PC-3 (cell line): ENCODE results near the gene U2SURP. TPM values are rescaled to one million over a fixed set of nuclear protein-coding genes. Genes with fewer than 3 reads are reported as not detected.
A peak's percentile ranks its signal among the peaks of the same experiment; 100 is the strongest.

Experiments
- ATAC-seq: fragments of 200-7000 bp; cut with Tn5 transposase; 2 replicates; pipeline ENCODE4 v1.9.1; 2020; ENCODE audit warnings: mild to moderate bottlenecking, moderate library complexity
- BruUV-seq: library from RNA; stranded (reverse); fragments of 400-500 nt; replicated peaks from 2 replicates; lab custom pipeline; 2021; lab: Mats Ljungman, UMichigan
- CTCF ChIA-PET: fragments of 300-600 bp; sonication (Branson Sonifier 250); formaldehyde crosslinking; loops from one replicate; lab custom pipeline; 2022; ENCODE audit warnings: antibody characterized with exemption; lab: Charles Lee
- POLR2A ChIA-PET: fragments of 300-600 bp; sonication (Branson Sonifier 250); formaldehyde crosslinking; loops from one replicate; lab custom pipeline; 2022; ENCODE audit warnings: antibody characterized with exemption; ENCODE audit not compliant: unreplicated experiment; lab: Charles Lee
- DNase-seq: peaks from one replicate; pipeline ENCODE4 v3.0.0-alpha.2; 2015
- H2AFZ ChIP-seq: fragments of 300-600 bp; sonication (generic); 2 replicates; pipeline ENCODE4 v1.6.0; 2016; ENCODE audit warnings: antibody characterized with exemption, low read length
- H3F3A ChIP-seq: fragments of 300-600 bp; sonication (generic); one replicate; pipeline ENCODE4 v1.6.0; 2017; ENCODE audit warnings: antibody characterized with exemption, low read length, control low read depth, mild to moderate bottlenecking; ENCODE audit not compliant: unreplicated experiment
- H3K27ac ChIP-seq: fragments of 300-600 bp; sonication (generic); 2 replicates; pipeline ENCODE4 v1.5.1; 2016; ENCODE audit warnings: mild to moderate bottlenecking, low read length
- H3K27me3 ChIP-seq: fragments of 300-600 bp; sonication (generic); 2 replicates; pipeline ENCODE4 v1.6.1; 2016; ENCODE audit warnings: low read length, mixed read lengths
- H3K36me3 ChIP-seq: fragments of 300-600 bp; sonication (generic); 2 replicates; pipeline ENCODE4 v1.6.1; 2016; ENCODE audit warnings: low read depth, mixed run types, low read length, mixed read lengths
- H3K4me1 ChIP-seq: fragments of 300-600 bp; sonication (generic); 2 replicates; pipeline ENCODE4 v1.5.1; 2016; ENCODE audit warnings: low read length; ENCODE audit not compliant: insufficient read depth
- H3K4me2 ChIP-seq: fragments of 300-600 bp; sonication (generic); 2 replicates; pipeline ENCODE4 v1.6.0; 2016; ENCODE audit warnings: low read length
- H3K4me3 ChIP-seq: fragments of 300-600 bp; sonication (generic); 2 replicates; pipeline ENCODE4 v1.5.1; 2016; ENCODE audit warnings: mild to moderate bottlenecking, low read length, mixed read lengths
- H3K79me2 ChIP-seq: fragments of 300-600 bp; sonication (generic); 2 replicates; pipeline ENCODE4 v1.6.1; 2017; ENCODE audit warnings: low read length, mixed read lengths
- H3K9ac ChIP-seq: fragments of 300-600 bp; sonication (generic); 2 replicates; pipeline ENCODE4 v1.6.0; 2016; ENCODE audit warnings: mild to moderate bottlenecking, low read length
- H3K9me2 ChIP-seq: fragments of 300-600 bp; sonication (generic); replicated peaks from 2 replicates; pipeline ENCODE4 v1.6.1; 2016; ENCODE audit warnings: mixed run types, low read length, mixed read lengths
- H3K9me3 ChIP-seq: fragments of 300-600 bp; sonication (generic); 2 replicates; pipeline ENCODE4 v1.6.1; 2016; ENCODE audit warnings: low read length, mixed read lengths
- H4K20me1 ChIP-seq: fragments of 300-600 bp; sonication (generic); 2 replicates; pipeline ENCODE4 v1.6.1; 2016; ENCODE audit warnings: low read length, mixed read lengths
- CTCF ChIP-seq: fragments of 300-600 bp; sonication (generic); conservative IDR thresholded peaks from 2 replicates; pipeline ENCODE4 v1.5.1; 2017; ENCODE audit warnings: antibody characterized with exemption, low read depth, mild to moderate bottlenecking, low read length
- EZH2 ChIP-seq: fragments of 300-600 bp; sonication (generic); IDR thresholded peaks from one replicate; pipeline ENCODE4 v1.6.1; 2017; ENCODE audit warnings: antibody characterized with exemption, mild to moderate bottlenecking, low read length; ENCODE audit not compliant: unreplicated experiment
- EZH2phosphoT487 ChIP-seq: fragments of 300-600 bp; sonication (generic); IDR thresholded peaks from 2 replicates; pipeline ENCODE4 v1.6.1; 2018; ENCODE audit warnings: mild to moderate bottlenecking, antibody characterized with exemption, low read length, borderline replicate concordance
- intact Hi-C: fragments of 100-400 bp; cut with micrococcal nuclease; formaldehyde crosslinking; loops from 2 replicates; pipeline ENCODE4 v1.9.0; 2023
- total RNA-seq: library from RNA; depleted of rRNA; stranded (reverse); fragments of >200 nt; gene quantifications from 2 replicates; pipeline ENCODE4 v1.2.3, GENCODE V29; 2014

U2SURP gene
- total RNA-seq, 1 experiment from 2014 or later, result 81.1 TPM

DNA sequence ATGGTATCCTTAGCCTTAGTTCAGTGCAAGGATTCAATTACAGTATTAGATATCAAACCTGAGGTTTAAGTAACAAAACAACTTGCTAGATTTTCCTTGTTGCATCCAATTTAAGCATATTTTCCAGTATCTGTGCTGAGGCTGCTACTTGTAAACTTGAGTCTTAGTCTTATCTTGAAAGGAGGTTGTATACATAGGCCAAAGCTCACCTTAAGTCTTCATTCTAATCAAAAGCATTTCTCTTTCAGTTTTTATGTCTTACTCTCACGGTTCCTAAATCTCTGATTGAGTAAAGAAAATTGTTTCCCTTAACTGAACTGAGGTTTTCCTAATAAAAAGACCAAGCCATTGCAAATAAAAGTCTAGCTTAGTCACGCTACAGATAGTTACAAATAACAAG lies 52.6 kb downstream of the U2SURP start:
- no TSS peak for BruUV-seq
- no peak overlapping the region for H3K27ac ChIP-seq
- no peaks in the 10 kb centered on the region for H3K9me3 ChIP-seq
- no peaks in the 10 kb centered on the region for H3F3A ChIP-seq
- no peaks in the 10 kb centered on the region for H3K27me3 ChIP-seq
- H3K4me3 ChIP-seq, result no peak overlapping the region
- H3K79me2 ChIP-seq, result no peaks in the 10 kb centered on the region
- peaks cover 43% of the 10 kb centered on the region for H3K36me3 ChIP-seq
- ChIA-PET POLR2A (no interaction called here), CTCF (no interaction called here)
- intact Hi-C loops, result no loop called here
- no peak overlapping the region for H3K9ac ChIP-seq
- H3K9me2 ChIP-seq, result no peaks in the 10 kb centered on the region
- no peaks in the 10 kb centered on the region for H3K4me1 ChIP-seq
- TF ChIP-seq EZH2phosphoT487 (no peak), EZH2 (no peak), CTCF (no peak)
- no peak for ATAC-seq
- no peak overlapping the region for H2AFZ ChIP-seq
- no peak for DNase-seq
- H3K4me2 ChIP-seq, result no peak overlapping the region
- no peaks in the 10 kb centered on the region for H4K20me1 ChIP-seq

DNA sequence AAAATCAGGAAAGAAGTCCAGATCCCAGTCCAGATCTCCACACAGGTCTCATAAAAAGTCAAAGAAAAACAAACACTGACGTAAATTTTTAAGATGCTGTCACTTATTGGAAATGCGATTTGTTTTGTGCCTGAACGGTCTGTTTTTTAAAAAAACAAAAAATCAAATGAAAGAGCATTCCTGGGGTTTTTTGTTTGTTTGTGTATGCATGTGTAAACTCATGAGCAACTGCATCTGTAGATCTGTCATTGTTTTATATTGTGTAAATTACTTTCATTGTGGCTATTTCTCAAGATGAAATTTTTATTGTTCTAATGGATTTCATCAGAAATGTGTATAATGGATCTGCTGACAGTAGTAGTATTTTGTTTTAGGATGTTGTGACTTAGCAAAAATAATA lies 55.0 kb downstream of the U2SURP start:
- TF ChIP-seq EZH2phosphoT487 (no peak), CTCF (no peak), EZH2 (no peak)
- no peak overlapping the region for H3K4me2 ChIP-seq
- CTCF ChIA-PET, result no interaction called here
- no peak overlapping the region for H3K27ac ChIP-seq
- intact Hi-C loops, result no loop called here
- peaks cover 44% of the 10 kb centered on the region for H3K36me3 ChIP-seq
- H3K4me1 ChIP-seq, result no peaks in the 10 kb centered on the region
- H2AFZ ChIP-seq, result no peak overlapping the region
- H3K27me3 ChIP-seq, result no peaks in the 10 kb centered on the region
- H3K9me2 ChIP-seq, result no peaks in the 10 kb centered on the region
- no peaks in the 10 kb centered on the region for H3K79me2 ChIP-seq
- H3K9ac ChIP-seq, result no peak overlapping the region
- DNase-seq, result no peak
- H3K4me3 ChIP-seq, result no peak overlapping the region
- H4K20me1 ChIP-seq, result no peaks in the 10 kb centered on the region
- no peaks in the 10 kb centered on the region for H3K9me3 ChIP-seq
- H3F3A ChIP-seq, result no peaks in the 10 kb centered on the region
- ATAC-seq, result no peak
- BruUV-seq, result TSS peak; percentile 50
- POLR2A ChIA-PET, result no interaction called here

DNA sequence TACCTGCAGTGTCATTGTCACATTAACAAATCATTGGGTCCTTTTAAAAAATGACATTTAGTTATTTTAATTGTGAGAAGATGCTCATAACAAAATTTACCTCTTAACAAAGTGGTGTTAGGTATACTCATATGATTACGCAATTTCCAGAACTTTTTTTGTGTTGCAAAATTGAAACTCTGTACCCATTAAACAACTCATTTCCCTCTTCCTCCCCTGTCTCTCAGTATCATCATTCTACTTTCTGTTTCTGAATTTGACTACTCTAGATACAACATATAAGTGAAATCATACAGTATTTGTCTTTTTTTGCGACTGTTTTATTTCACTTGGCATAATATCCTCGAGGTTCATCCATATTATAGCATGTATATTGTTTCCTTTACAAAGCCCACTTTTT lies 59.5 kb downstream of the U2SURP start:
- no TSS peak for BruUV-seq
- H3K79me2 ChIP-seq, result no peaks in the 10 kb centered on the region
- CTCF ChIA-PET, result no interaction called here
- POLR2A ChIA-PET, result no interaction called here
- intact Hi-C loops, result no loop called here
- H3K27me3 ChIP-seq, result no peaks in the 10 kb centered on the region
- H3K4me3 ChIP-seq, result no peak overlapping the region
- no peak overlapping the region for H3K4me2 ChIP-seq
- TF ChIP-seq EZH2, result no peak
- TF ChIP-seq EZH2phosphoT487, result no peak
- TF ChIP-seq CTCF, result no peak
- H3K9ac ChIP-seq, result no peak overlapping the region
- H2AFZ ChIP-seq, result no peak overlapping the region
- no peaks in the 10 kb centered on the region for H3F3A ChIP-seq
- H3K36me3 ChIP-seq, result peaks cover 21% of the 10 kb centered on the region
- no peaks in the 10 kb centered on the region for H3K4me1 ChIP-seq
- H3K9me2 ChIP-seq, result no peaks in the 10 kb centered on the region
- DNase-seq (no peak), ATAC-seq (no peak)
- no peak overlapping the region for H3K27ac ChIP-seq
- no peaks in the 10 kb centered on the region for H3K9me3 ChIP-seq
- no peaks in the 10 kb centered on the region for H4K20me1 ChIP-seq
